T-cell (primary cell): ENCODE results near the gene SLC10A1. TPM values are rescaled to one million over a fixed set of nuclear protein-coding genes. Genes with fewer than 3 reads are reported as not detected.

Experiments
- ATAC-seq, 4 experiments: fragments of 200-7000 bp in 3 of 4; fragments of 150-1000 bp in 1 of 4; cut with Tn5 transposase; replicated peaks in 1 of 4; 1 replicate in 3 of 4; 2 replicates in 1 of 4; pipeline ENCODE4 v1.10.0; 2021; ENCODE audit warnings: moderate library complexity in 3 of 4, mild to moderate bottlenecking in 2 of 4, moderate number of reproducible peaks in 1 of 4
- CTCF ChIA-PET, 2 donors: fragments of 300-600 bp; sonication (Branson Sonifier 250); formaldehyde crosslinking; loops; one replicate each; lab custom pipeline; 2022; ENCODE audit warnings: antibody characterized with exemption in 2 of 2; lab: Charles Lee
- POLR2A ChIA-PET, 2 donors: fragments of 300-600 bp; sonication (Branson Sonifier 250); formaldehyde crosslinking; loops; one replicate each; lab custom pipeline; 2022; ENCODE audit warnings: antibody characterized with exemption in 2 of 2; lab: Charles Lee
- DNase-seq, 35 experiments: peaks; one replicate each; pipeline versions ENCODE4 v3.0.0 to v3.0.0-alpha.2; 2013 to 2023
- H3K27ac ChIP-seq: one replicate; pipeline ENCODE4 v1.5.1; 2013; ENCODE audit warnings: low read length
- H3K27me3 ChIP-seq, 2 experiments: replicated peaks in 1 of 2; 1 replicate in 1 of 2; 2 replicates in 1 of 2; pipeline versions ENCODE4 v1.6.1 to v1.7.0; 2013; ENCODE audit warnings: low read length in 1 of 2, mixed read lengths in 1 of 2; ENCODE audit not compliant: control insufficient read depth in 2 of 2, insufficient read depth in 2 of 2; ENCODE audit errors: extremely low read depth in 1 of 2
- H3K36me3 ChIP-seq, 2 donors: 1 replicate in 1 of 2; 2 replicates in 1 of 2; pipeline versions ENCODE4 v1.6.1 to v1.7.0; 2013; ENCODE audit warnings: low read length in 1 of 2; ENCODE audit not compliant: control insufficient read depth in 2 of 2, insufficient read depth in 1 of 2; ENCODE audit errors: extremely low read depth in 1 of 2
- H3K4me1 ChIP-seq, 2 experiments: 1 replicate in 1 of 2; 2 replicates in 1 of 2; pipeline versions ENCODE4 v1.6.1 to v1.7.0; 2013; ENCODE audit warnings: low read length in 2 of 2, mixed read lengths in 1 of 2; ENCODE audit not compliant: insufficient read depth in 2 of 2, control insufficient read depth in 1 of 2; ENCODE audit errors: extremely low read depth in 1 of 2
- H3K4me3 ChIP-seq, 2 donors: 1 replicate in 1 of 2; 2 replicates in 1 of 2; pipeline versions ENCODE4 v1.5.1 to v1.7.0; 2013; ENCODE audit warnings: mild to moderate bottlenecking in 2 of 2, low read length in 1 of 2, moderate library complexity in 1 of 2; ENCODE audit not compliant: control insufficient read depth in 1 of 2; ENCODE audit errors: extremely low read depth in 1 of 2
- H3K9me3 ChIP-seq: 2 replicates; pipeline ENCODE4 v1.7.0; 2013
- H3K27ac Mint-ChIP-seq, 2 donors: one replicate each; pipeline ENCODE4 v1.8.0; 2020 to 2021; ENCODE audit warnings: mild to moderate bottlenecking in 2 of 2, mixed read lengths in 2 of 2
- H3K27me3 Mint-ChIP-seq, 2 donors: one replicate each; pipeline ENCODE4 v1.8.0; 2021 to 2022; ENCODE audit warnings: mixed read lengths in 2 of 2
- H3K36me3 Mint-ChIP-seq: one replicate; pipeline ENCODE4 v1.8.0; 2021; ENCODE audit warnings: mixed read lengths
- H3K4me1 Mint-ChIP-seq, 3 donors: one replicate each; pipeline ENCODE4 v1.8.0; 2020 to 2022; ENCODE audit warnings: mixed read lengths in 3 of 3, mild to moderate bottlenecking in 1 of 3
- H3K4me3 Mint-ChIP-seq, 3 donors: one replicate each; pipeline ENCODE4 v1.8.0; 2020 to 2022; ENCODE audit warnings: mild to moderate bottlenecking in 3 of 3, mixed read lengths in 3 of 3, moderate library complexity in 3 of 3
- H3K9me3 Mint-ChIP-seq, 3 donors: one replicate each; pipeline ENCODE4 v1.8.0; 2020 to 2022; ENCODE audit warnings: mixed read lengths in 3 of 3
- WGBS: methylation state at CpG from one replicate; pipeline ENCODE4 v1.1.5; 2013; ENCODE audit warnings: missing lambda C conversion rate; ENCODE audit not compliant: insufficient coverage; 5-methylcytosine and 5-hydroxymethylcytosine counted together
- total RNA-seq, 35 experiments: library from RNA in 6 of 35; stranded (reverse) in 6 of 35; fragments of 120-200 nt in 1 of 35; gene quantifications; one replicate each; pipeline versions ENCODE4 v1.2.1 to v1.2.4 and lab custom pipeline; 2013 to 2026

The SLC10A1 gene
- total RNA-seq, 5 donors from 2014 or later (not counting 1 experiment from before 2014, with no cell fraction given), result 0.13 TPM; not detected in 4

GRCh38 chr14:69839661-69840060 lies 42.6 kb upstream of the SLC10A1 start:
- ATAC-seq (no peak), DNase-seq (no peak)
- Histone ChIP-seq H3K9me3 (no peaks in the 10 kb centered on the region), H3K4me1 (no peaks in the 10 kb centered on the region), H3K27ac (no peak overlapping the region), H3K27me3 (peaks cover 0 to 31% of the 10 kb centered on the region in 2 experiments), H3K36me3 (no peaks in the 10 kb centered on the region), H3K4me3 (no peak overlapping the region)
- WGBS, result 57% methylated on average over 1 of the region's 3 CpGs
- POLR2A ChIA-PET, result no interaction called here
- CTCF ChIA-PET, result no interaction called here
- Mint-ChIP-seq H3K36me3 (no peaks in the 10 kb centered on the region), H3K4me3 (no peak overlapping the region), H3K27ac (no peak overlapping the region), H3K27me3 (peaks cover 10% of the 10 kb centered on the region in 2 donors), H3K9me3 (no peaks in the 10 kb centered on the region), H3K4me1 (no peaks in the 10 kb centered on the region)

- H3K4me1 Mint-ChIP-seq, result no peaks in the 10 kb centered on the region
- WGBS, result no CpG with 5 or more reads among the region's 3 CpGs
- POLR2A ChIA-PET, result no interaction called here
These were observed 41.9 kb upstream of the SLC10A1 start for GRCh38 chr14:69838881-69839416.

GRCh38 chr14:69828879-69829278 lies 31.8 kb upstream of the SLC10A1 start:
- Mint-ChIP-seq H3K4me1 (no peaks in the 10 kb centered on the region), H3K27me3 (peaks cover 1 to 5% of the 10 kb centered on the region in 2 donors), H3K36me3 (no peaks in the 10 kb centered on the region), H3K9me3 (no peaks in the 10 kb centered on the region), H3K4me3 (no peak overlapping the region), H3K27ac (no peak overlapping the region)
- ATAC-seq (no peak), DNase-seq (no peak)
- CTCF ChIA-PET, result no interaction called here
- Histone ChIP-seq H3K27ac (no peak overlapping the region), H3K4me1 (no peaks in the 10 kb centered on the region), H3K4me3 (no peak overlapping the region), H3K9me3 (no peaks in the 10 kb centered on the region), H3K36me3 (no peaks in the 10 kb centered on the region), H3K27me3 (peaks cover 0 to 9% of the 10 kb centered on the region in 2 experiments)
- POLR2A ChIA-PET, result no interaction called here
- 97% methylated on average over 4 of the region's 4 CpGs for WGBS

More at GRCh38 chr14:69838881-69839416, 41.9 kb upstream of the SLC10A1 start:
- H3K36me3 Mint-ChIP-seq, result no peaks in the 10 kb centered on the region
- H3K27ac Mint-ChIP-seq, result no peak overlapping the region
- no peak overlapping the region for H3K4me3 ChIP-seq
- H3K4me3 Mint-ChIP-seq, result no peak overlapping the region
- H3K36me3 ChIP-seq, result no peaks in the 10 kb centered on the region
- peaks cover 8 to 10% of the 10 kb centered on the region in 2 donors for H3K27me3 Mint-ChIP-seq
- CTCF ChIA-PET, result no interaction called here
- peaks cover 0 to 25% of the 10 kb centered on the region in 2 experiments for H3K27me3 ChIP-seq
- no peaks in the 10 kb centered on the region for H3K9me3 ChIP-seq
- no peaks in the 10 kb centered on the region for H3K4me1 ChIP-seq
- no peak for ATAC-seq
- H3K9me3 Mint-ChIP-seq, result no peaks in the 10 kb centered on the region
- no peak for DNase-seq
- no peak overlapping the region for H3K27ac ChIP-seq

- no peak for ATAC-seq
- peaks cover 0 to 9% of the 10 kb centered on the region in 2 experiments for H3K27me3 ChIP-seq
- H3K9me3 Mint-ChIP-seq, result no peaks in the 10 kb centered on the region
- no peaks in the 10 kb centered on the region for H3K36me3 Mint-ChIP-seq
- no peaks in the 10 kb centered on the region for H3K36me3 ChIP-seq
- H3K4me1 ChIP-seq, result no peaks in the 10 kb centered on the region
- H3K4me1 Mint-ChIP-seq, result no peaks in the 10 kb centered on the region
- no peaks in the 10 kb centered on the region for H3K9me3 ChIP-seq
- no peak overlapping the region for H3K4me3 Mint-ChIP-seq
- H3K4me3 ChIP-seq, result no peak overlapping the region
- no peak overlapping the region for H3K27ac Mint-ChIP-seq
- CTCF ChIA-PET, result no interaction called here
- no peak overlapping the region for H3K27ac ChIP-seq
- WGBS, result 79% methylated on average over 2 of the region's 3 CpGs
- H3K27me3 Mint-ChIP-seq, result peaks cover 3 to 5% of the 10 kb centered on the region in 2 donors
- POLR2A ChIA-PET, result no interaction called here
- DNase-seq, result no peak
These were observed 31.3 kb upstream of the SLC10A1 start for GRCh38 chr14:69828354-69828753.

- POLR2A ChIA-PET, result no interaction called here
- Mint-ChIP-seq H3K4me3 (no peak overlapping the region), H3K9me3 (no peaks in the 10 kb centered on the region), H3K27me3 (peaks cover 3 to 5% of the 10 kb centered on the region in 2 donors), H3K36me3 (no peaks in the 10 kb centered on the region), H3K4me1 (no peaks in the 10 kb centered on the region), H3K27ac (no peak overlapping the region)
- no peak for DNase-seq
- Histone ChIP-seq H3K4me1 (no peaks in the 10 kb centered on the region), H3K36me3 (no peaks in the 10 kb centered on the region), H3K9me3 (no peaks in the 10 kb centered on the region), H3K27ac (no peak overlapping the region), H3K27me3 (peaks cover 0 to 9% of the 10 kb centered on the region in 2 experiments), H3K4me3 (no peak overlapping the region)
- CTCF ChIA-PET, result no interaction called here
- no peak for ATAC-seq
- WGBS, result 30% methylated on average over 2 of the region's 4 CpGs
These were observed 30.5 kb upstream of the SLC10A1 start for GRCh38 chr14:69827560-69827959.

- Mint-ChIP-seq H3K27ac (no peak overlapping the region), H3K4me1 (peaks cover 3 to 5% (median 4%) of the 10 kb centered on the region in 3 donors), H3K36me3 (no peaks in the 10 kb centered on the region), H3K9me3 (no peaks in the 10 kb centered on the region), H3K27me3 (peaks cover 0 to 3% of the 10 kb centered on the region in 2 donors), H3K4me3 (no peak overlapping the region)
- POLR2A ChIA-PET, result no interaction called here
- H3K36me3 ChIP-seq, result no peaks in the 10 kb centered on the region
- DNase-seq, result no peak
- no CpG with 5 or more reads among the region's 6 CpGs for WGBS
- CTCF ChIA-PET, result no interaction called here
- no peak for ATAC-seq
- no peak overlapping the region for H3K4me3 ChIP-seq
- no peaks in the 10 kb centered on the region for H3K9me3 ChIP-seq
- peaks cover 0 to 17% of the 10 kb centered on the region in 2 experiments for H3K27me3 ChIP-seq
- H3K27ac ChIP-seq, result no peak overlapping the region
- peaks cover 0 to 5% of the 10 kb centered on the region in 2 experiments for H3K4me1 ChIP-seq
These were observed 25.4 kb upstream of the SLC10A1 start for GRCh38 chr14:69822456-69822855.
